C4-2B (cell line): ENCODE data around the gene LRMDA.

Experiments used
- H3K27ac ChIP-seq: fragments of 450-650 bp; 2 replicates; pipeline ENCODE4 v1.5.1; 2017
- CTCF ChIP-seq: fragments of 450-650 bp; conservative IDR thresholded peaks from 2 replicates; pipeline ENCODE4 v1.5.1; 2017; ENCODE audit warnings: mild to moderate bottlenecking
- ZFX ChIP-seq: fragments of 450-650 bp; IDR thresholded peaks from 2 replicates; pipeline ENCODE4 v1.6.1; 2017

The LRMDA gene

GRCh38 chr10:75883081-75884072 is 452.0 kb downstream of the LRMDA start:
- no peak overlapping the region for H3K27ac ChIP-seq
- TF ChIP-seq ZFX (no peak), CTCF (no peak)

DNA sequence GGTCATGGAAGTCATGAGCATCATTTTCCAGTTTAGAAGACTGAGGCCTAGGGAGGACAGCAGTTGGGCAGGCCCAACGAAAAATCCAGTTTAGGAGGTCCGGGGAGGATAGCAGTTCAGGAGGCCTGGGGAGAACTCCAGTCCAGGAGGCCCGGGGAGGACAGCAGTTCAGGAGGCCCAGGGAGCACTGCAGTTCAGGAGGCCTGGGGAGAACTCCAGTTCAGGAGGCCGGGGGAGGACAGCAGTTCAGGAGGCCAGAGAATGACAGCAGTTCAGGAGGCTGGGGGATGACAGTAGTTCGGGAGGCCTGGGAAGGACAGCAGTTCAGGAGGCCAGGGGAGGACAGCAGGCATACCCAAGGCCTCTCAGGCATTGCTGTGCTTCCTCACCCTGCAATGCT is 453.4 kb downstream of the LRMDA start:
- no peak overlapping the region for H3K27ac ChIP-seq
- TF ChIP-seq ZFX (no peak), CTCF (no peak)

DNA sequence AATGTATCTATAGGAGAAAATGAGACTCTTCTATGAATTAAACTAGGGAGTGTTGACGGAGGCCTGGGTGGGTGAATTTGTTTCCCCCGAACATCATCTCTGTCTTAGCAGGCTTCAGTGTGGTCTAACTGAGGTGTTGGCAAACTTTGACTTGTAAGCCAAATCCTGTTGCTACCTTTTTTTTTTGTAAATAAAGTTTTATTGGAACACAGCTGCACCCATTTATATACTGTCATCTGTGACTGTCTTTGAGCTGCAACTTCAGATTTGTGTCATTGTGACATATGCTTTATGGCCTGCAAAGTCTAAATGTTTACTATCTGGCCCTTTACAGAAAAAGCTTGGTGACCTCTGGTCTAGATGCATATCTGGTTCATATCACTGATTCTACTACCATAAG is 455.9 kb downstream of the LRMDA start:
- TF ChIP-seq CTCF (no peak), ZFX (no peak)
- H3K27ac ChIP-seq = no peak overlapping the region

- no peak overlapping the region for H3K27ac ChIP-seq
- no peak for TF ChIP-seq ZFX
- no peak for TF ChIP-seq CTCF
Measured at GRCh38 chr10:75887992-75888680, 456.7 kb downstream of the LRMDA start.

DNA sequence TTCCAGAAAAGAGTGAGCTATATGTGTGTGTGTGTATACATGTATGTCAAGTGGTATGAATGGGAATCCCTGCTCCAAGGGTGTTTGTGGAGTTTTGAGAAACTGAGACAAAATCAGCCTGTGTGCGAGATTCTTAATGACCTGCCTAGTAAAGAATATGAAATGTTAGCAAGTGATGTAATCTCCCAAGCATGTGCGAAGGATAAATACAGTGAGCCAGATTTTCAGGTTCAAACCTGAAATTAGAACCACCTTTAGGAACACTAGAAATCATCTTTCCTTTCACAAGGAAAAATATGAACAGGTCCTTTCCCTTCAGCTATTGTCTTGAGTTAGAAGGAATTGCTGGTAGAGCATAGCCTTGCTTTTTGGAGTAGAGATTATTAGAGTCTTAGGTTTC is 457.6 kb downstream of the LRMDA start:
- no peak overlapping the region for H3K27ac ChIP-seq
- TF ChIP-seq CTCF = no peak
- no peak for TF ChIP-seq ZFX

GRCh38 chr10:75894761-75895160 is 463.3 kb downstream of the LRMDA start:
- TF ChIP-seq CTCF = no peak
- no peak for TF ChIP-seq ZFX
- no peak overlapping the region for H3K27ac ChIP-seq

- no peak for TF ChIP-seq ZFX
- TF ChIP-seq CTCF = no peak
- H3K27ac ChIP-seq = no peak overlapping the region
Measured at GRCh38 chr10:75895259-75895658, 463.8 kb downstream of the LRMDA start.
